ENCODE data around the gene ZNF804B. TPM values are rescaled to one million over a fixed set of nuclear protein-coding genes. Genes with fewer than 3 reads are reported as not detected.
A peak's percentile ranks its signal among the peaks of the same experiment; 100 is the strongest.

The ZNF804B gene
- total and polyA plus RNA-seq, 9 of the 15 experiments (the other 6 are each of a cell fraction or from before 2014, with no cell fraction given), result 0.04 to 0.22 (median 0.09) TPM; not detected in 6

DNA sequence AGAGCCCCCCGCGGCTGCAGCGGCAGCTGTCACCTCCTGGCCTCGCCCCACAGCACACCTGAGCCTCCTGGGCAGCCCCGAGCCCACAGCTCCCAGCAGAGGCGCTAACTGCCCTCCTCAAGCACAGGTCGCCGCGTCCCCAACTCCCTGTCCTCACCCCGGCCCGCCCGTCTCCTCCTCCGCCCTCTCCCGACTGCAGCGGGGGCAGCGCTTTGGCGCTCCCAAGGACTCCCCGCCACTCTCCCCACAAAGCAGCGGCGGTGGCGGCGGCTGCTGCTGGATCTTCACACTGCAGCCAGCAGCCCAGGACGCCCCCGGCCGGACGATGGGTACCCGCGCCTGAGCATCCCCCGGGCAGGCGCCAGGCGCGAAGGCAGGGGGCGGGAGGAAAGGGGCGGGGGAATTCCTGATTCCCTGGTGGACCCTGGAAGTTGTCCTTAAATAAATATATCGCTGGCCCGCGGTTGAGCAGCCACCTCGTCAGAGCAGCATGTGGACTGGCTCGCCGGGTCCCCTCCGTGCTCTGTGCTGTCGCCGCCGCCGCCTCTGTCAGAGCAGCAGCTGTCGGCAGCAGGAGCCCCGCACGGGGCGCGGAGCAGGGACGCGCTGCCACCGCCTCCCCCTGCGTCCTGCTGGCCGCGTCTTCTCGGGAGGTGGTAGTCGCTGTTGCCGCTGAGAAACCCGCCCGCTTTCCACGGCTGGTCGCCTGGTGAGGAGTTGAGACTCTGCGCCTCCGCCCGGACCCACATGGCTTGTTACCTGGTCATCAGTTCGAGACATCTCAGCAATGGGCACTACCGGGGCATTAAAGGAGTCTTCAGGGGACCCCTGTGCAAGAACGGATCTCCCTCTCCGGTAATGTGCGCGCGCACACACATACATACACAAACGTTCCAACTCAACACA, at the start of gene ZNF804B (continued):
- TF ChIP-seq, protein P1, sequence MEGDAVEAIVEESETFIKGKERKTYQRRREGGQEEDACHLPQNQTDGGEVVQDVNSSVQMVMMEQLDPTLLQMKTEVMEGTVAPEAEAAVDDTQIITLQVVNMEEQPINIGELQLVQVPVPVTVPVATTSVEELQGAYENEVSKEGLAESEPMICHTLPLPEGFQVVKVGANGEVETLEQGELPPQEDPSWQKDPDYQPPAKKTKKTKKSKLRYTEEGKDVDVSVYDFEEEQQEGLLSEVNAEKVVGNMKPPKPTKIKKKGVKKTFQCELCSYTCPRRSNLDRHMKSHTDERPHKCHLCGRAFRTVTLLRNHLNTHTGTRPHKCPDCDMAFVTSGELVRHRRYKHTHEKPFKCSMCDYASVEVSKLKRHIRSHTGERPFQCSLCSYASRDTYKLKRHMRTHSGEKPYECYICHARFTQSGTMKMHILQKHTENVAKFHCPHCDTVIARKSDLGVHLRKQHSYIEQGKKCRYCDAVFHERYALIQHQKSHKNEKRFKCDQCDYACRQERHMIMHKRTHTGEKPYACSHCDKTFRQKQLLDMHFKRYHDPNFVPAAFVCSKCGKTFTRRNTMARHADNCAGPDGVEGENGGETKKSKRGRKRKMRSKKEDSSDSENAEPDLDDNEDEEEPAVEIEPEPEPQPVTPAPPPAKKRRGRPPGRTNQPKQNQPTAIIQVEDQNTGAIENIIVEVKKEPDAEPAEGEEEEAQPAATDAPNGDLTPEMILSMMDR (IDR thresholded peaks at IDR 0.05 in 2 of 3, conservative IDR thresholded peaks at IDR 0.05 in 1 of 3; ENCODE audit: insufficient read depth in 2 of 3, low read depth in 1 of 3, low read length in 3 of 3), result peak in 1 of 3 experiments; percentile 23; a peak in 1 of 6 replicates
- TF ChIP-seq CTBP1 (IDR thresholded peaks at IDR 0.05; ENCODE audit: borderline replicate concordance) (peak; percentile 59; the same call in 1 of the 2 replicates), ZNF76 (CRISPR knock-in tag; IDR thresholded peaks at IDR 0.05; ENCODE audit: borderline replicate concordance) (no peak), HMGN3 (IDR thresholded peaks at IDR 0.05; ENCODE audit: borderline replicate concordance, extremely low read depth, insufficient read length, low read depth, low read length) (peak; percentile 40), E2F6 (IDR thresholded peaks at IDR 0.05; ENCODE audit: borderline replicate concordance in 1 of 2, extremely low read depth in 1 of 2, insufficient read depth in 1 of 2, insufficient read length in 1 of 2, low read depth in 1 of 2, low read length in 1 of 2, poor library complexity in 1 of 2, severe bottlenecking in 1 of 2) (peak; percentile 30 to 73), UBTF (IDR thresholded peaks at IDR 0.05; ENCODE audit: borderline replicate concordance in 1 of 2, low read depth in 2 of 2, low read length in 2 of 2) (peak; percentile 69 to 77; a peak in 3 of 4 replicates), TGIF2 (CRISPR knock-in tag; IDR thresholded peaks at IDR 0.05) (no peak), L3MBTL2 (IDR thresholded peaks at IDR 0.05) (peak; percentile 77), ZNF644 (tag; IDR thresholded peaks at IDR 0.05; ENCODE audit: low read depth) (no peak), BMI1 (IDR thresholded peaks at IDR 0.05; ENCODE audit: low read length) (no peak), ZBTB17 (CRISPR knock-in tag; IDR thresholded peaks at IDR 0.05) (peak; percentile 53; the same call in 1 of the 2 replicates), NFYB (IDR thresholded peaks at IDR 0.05; ENCODE audit: extremely low read depth, insufficient read length) (no peak), ZNF146 (CRISPR knock-in tag; IDR thresholded peaks at IDR 0.05; ENCODE audit: unreplicated experiment) (no peak), ZNF609 (CRISPR knock-in tag; IDR thresholded peaks at IDR 0.05; ENCODE audit: borderline replicate concordance) (no peak)

Data from K562 (cell line).